ENCODE data around the gene TMEM19.
A peak's percentile ranks its signal among the peaks of the same experiment; 100 is the strongest.

Gene TMEM19

GRCh38 chr12:71656740-71657139 is 29.1 kb upstream of the TMEM19 start:
- Histone ChIP-seq H3K27me3 (no peaks in the 10 kb centered on the region), H3K9me3 (peaks cover 0 to 4% (median 0%) of the 10 kb centered on the region in 3 donors), H3K36me3 (peaks cover 37 to 55% (median 50%) of the 10 kb centered on the region in 3 donors), H3K4me3 (no peak overlapping the region), H3K27ac (no peak overlapping the region), H3K4me1 (peaks cover 0 to 53% (median 10%) of the 10 kb centered on the region in 4 donors)
- no peak for DNase-seq
- intact Hi-C loops (cut with DNase I; ENCODE audit: low total_unique reads): no loop called here
- TF ChIP-seq CTCF (IDR thresholded peaks at IDR 0.05): no peak

- intact Hi-C loops (cut with DNase I; ENCODE audit: low total_unique reads): loop anchor here (2.0 kb wide), 1 partner anchor 93 kb away; the partner anchor contains the start of gene RAB21
- Histone ChIP-seq H3K4me3 (peak overlapping the region; percentile 77 to 81), H3K36me3 (peaks cover 22 to 29% (median 28%) of the 10 kb centered on the region in 3 donors), H3K27me3 (no peaks in the 10 kb centered on the region), H3K27ac (peak overlapping the region in 1 of 2 donors; percentile 91), H3K9me3 (no peaks in the 10 kb centered on the region), H3K4me1 (peaks cover 0 to 41% (median 13%) of the 10 kb centered on the region in 4 donors)
- no peak for TF ChIP-seq CTCF (IDR thresholded peaks at IDR 0.05)
- no peak for DNase-seq
These were observed 23.8 kb upstream of the TMEM19 start for GRCh38 chr12:71661977-71662530.

- peak overlapping the region; percentile 77 to 81 for H3K4me3 ChIP-seq
- H3K9me3 ChIP-seq: no peaks in the 10 kb centered on the region
- H3K27ac ChIP-seq: peak overlapping the region; percentile 91 to 97
- intact Hi-C loops (cut with DNase I; ENCODE audit: low total_unique reads): loop anchor here (2.0 kb wide), 1 partner anchor 92 kb away; the partner anchor contains the start of gene RAB21
- H3K4me1 ChIP-seq: peaks cover 0 to 41% (median 13%) of the 10 kb centered on the region in 4 donors
- peak; percentile 47 to 77 for DNase-seq
- peaks cover 12 to 21% (median 19%) of the 10 kb centered on the region in 3 donors for H3K36me3 ChIP-seq
- TF ChIP-seq CTCF (IDR thresholded peaks at IDR 0.05): no peak
- H3K27me3 ChIP-seq: no peaks in the 10 kb centered on the region
These were observed 22.9 kb upstream of the TMEM19 start for GRCh38 chr12:71662849-71663560.

- TF ChIP-seq CTCF (IDR thresholded peaks at IDR 0.05): no peak
- H3K27ac ChIP-seq: peak within 1 kb of the TSS; percentile 91 to 97
- peak within 1 kb of the TSS; percentile 77 to 81 for H3K4me3 ChIP-seq
- H3K36me3 ChIP-seq: peaks cover 5 to 13% (median 13%) of the 10 kb centered on the region in 3 donors
- peaks cover 0 to 41% (median 13%) of the 10 kb centered on the region in 4 donors for H3K4me1 ChIP-seq
- peak; percentile 96 to 97 for DNase-seq
- no peaks in the 10 kb centered on the region for H3K9me3 ChIP-seq
- no peaks in the 10 kb centered on the region for H3K27me3 ChIP-seq
- intact Hi-C loops (cut with DNase I; ENCODE audit: low total_unique reads): loop anchor here (2.0 kb wide), 1 partner anchor 91 kb away; the partner anchor contains the start of gene RAB21
These were observed 22.1 kb upstream of the TMEM19 start, which contains the start of the genes THAP2 and ZFC3H1 for GRCh38 chr12:71663561-71664410. THAP2 (plus strand) TSS chr12:71664301; CDS start chr12:71664510, 209 bp downstream. ZFC3H1 (minus strand) TSS chr12:71663848; CDS start chr12:71663610, 238 bp downstream.

- no peaks in the 10 kb centered on the region for H3K27me3 ChIP-seq
- DNase-seq: no peak
- TF ChIP-seq CTCF (IDR thresholded peaks at IDR 0.05): no peak
- intact Hi-C loops (cut with DNase I; ENCODE audit: low total_unique reads): no loop called here
- H3K4me1 ChIP-seq: peaks cover 0 to 41% (median 13%) of the 10 kb centered on the region in 4 donors
- H3K9me3 ChIP-seq: no peaks in the 10 kb centered on the region
- H3K36me3 ChIP-seq: peaks cover 0 to 7% (median 5%) of the 10 kb centered on the region in 3 donors
- peak overlapping the region; percentile 91 to 97 for H3K27ac ChIP-seq
- H3K4me3 ChIP-seq: peak overlapping the region; percentile 77 to 81
These were observed 21.3 kb upstream of the TMEM19 start for GRCh38 chr12:71664411-71665089.
